PC-9 (cell line): Measurements from ENCODE around the gene JARID2.
"Not testable (repeated sequence)": the region's sequence is repeated elsewhere in the genome, so short reads cannot be mapped to it uniquely, and the experiment has no call there.

Source experiments
- EZH2 ChIP-seq: fragments of 200-600 bp; sonication (generic); IDR thresholded peaks from 2 replicates; pipeline ENCODE4 v1.8.0; 2017; ENCODE audit warnings: antibody characterized with exemption, low read depth
- TF ChIP-seq, protein P1 (sequence below): fragments of 200-600 bp; sonication (generic); conservative IDR thresholded peaks from 2 replicates; pipeline ENCODE4 v1.6.1; 2017; ENCODE audit warnings: mixed run types, antibody characterized with exemption, mild to moderate bottlenecking, moderate library complexity

DNA sequence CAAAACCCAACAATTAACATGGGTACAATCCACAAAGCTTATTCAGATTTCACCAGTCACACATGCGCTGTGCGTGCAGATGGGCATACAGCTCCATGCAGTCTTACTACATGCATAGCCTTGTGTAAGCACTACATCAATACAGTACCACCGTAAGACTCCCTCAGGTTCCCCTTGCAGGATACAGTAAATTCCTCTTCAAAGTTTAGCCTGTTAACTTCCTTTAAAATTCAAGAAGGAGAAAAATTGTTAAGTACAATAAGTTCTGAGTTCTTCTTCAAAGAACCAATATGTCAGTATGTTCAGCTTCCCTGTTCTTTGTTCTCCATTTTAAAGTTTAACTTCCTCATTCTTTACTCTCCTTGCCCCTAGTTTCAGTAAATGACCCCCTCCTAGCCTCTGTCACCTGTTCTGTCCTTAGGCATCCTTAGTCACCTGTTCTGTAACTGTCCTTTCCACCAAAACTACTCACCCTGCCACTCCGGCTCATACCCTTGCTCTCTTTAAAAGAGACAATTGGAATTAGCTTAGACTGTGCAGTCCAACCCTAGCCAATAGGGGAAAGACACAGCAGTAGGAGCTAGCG lies 297.6 kb downstream of the JARID2 start:
- TF ChIP-seq, protein P1, sequence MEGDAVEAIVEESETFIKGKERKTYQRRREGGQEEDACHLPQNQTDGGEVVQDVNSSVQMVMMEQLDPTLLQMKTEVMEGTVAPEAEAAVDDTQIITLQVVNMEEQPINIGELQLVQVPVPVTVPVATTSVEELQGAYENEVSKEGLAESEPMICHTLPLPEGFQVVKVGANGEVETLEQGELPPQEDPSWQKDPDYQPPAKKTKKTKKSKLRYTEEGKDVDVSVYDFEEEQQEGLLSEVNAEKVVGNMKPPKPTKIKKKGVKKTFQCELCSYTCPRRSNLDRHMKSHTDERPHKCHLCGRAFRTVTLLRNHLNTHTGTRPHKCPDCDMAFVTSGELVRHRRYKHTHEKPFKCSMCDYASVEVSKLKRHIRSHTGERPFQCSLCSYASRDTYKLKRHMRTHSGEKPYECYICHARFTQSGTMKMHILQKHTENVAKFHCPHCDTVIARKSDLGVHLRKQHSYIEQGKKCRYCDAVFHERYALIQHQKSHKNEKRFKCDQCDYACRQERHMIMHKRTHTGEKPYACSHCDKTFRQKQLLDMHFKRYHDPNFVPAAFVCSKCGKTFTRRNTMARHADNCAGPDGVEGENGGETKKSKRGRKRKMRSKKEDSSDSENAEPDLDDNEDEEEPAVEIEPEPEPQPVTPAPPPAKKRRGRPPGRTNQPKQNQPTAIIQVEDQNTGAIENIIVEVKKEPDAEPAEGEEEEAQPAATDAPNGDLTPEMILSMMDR, result not testable (repeated sequence)
- not testable (repeated sequence) for TF ChIP-seq EZH2
